GM21390 (cell line): ENCODE data around the gene PADI1.

Source experiments
- ATAC-seq: cut with Tn5 transposase; IDR thresholded peaks from one replicate; pipeline ENCODE4 v1.9.1; 2021; ENCODE audit not compliant: unreplicated experiment

PADI1 gene

DNA sequence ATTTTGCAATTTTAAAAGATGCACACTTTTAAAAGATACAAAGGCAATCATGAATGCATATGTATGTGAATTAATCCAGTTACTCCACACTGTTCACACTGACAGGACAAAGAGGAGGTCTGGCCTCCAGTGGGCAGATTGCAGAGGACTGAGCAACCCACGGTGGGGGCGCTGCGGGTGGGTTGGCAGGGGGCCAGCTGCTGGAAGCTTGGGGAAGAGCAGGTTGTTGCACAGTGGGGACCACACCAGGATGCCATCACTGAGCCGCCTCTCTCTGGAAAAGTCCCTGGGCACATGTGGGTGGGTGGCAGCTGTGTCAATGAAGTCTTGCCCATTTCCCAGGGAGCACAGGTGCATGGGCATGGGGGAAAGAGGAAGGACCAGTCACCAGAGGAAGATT lies 90.4 kb downstream of the PADI1 start:
- no peak for ATAC-seq
